GM12892 (cell line): ENCODE data around the gene HADH. TPM values are rescaled to one million over a fixed set of nuclear protein-coding genes. Genes with fewer than 3 reads are reported as not detected.
A peak's percentile ranks its signal among the peaks of the same experiment; 100 is the strongest.
"Not testable (repeated sequence)": the region's sequence is repeated elsewhere in the genome, so short reads cannot be mapped to it uniquely, and the experiment has no call there.

Source experiments
- DNase-seq: peaks from one replicate; pipeline ENCODE4 v3.0.0; 2011; ENCODE audit not compliant: insufficient read length
- FAIRE-seq: peaks from 2 replicates; lab custom pipeline; 2011; peaks lifted over from hg19 to GRCh38; lab: Jason Lieb, UNC
- POLR2A ChIP-seq: IDR thresholded peaks from 2 replicates; pipeline ENCODE4 v1.6.1; 2011; ENCODE audit warnings: low read depth, low read length, control low read depth
- POLR2AphosphoS5 ChIP-seq: IDR thresholded peaks from 2 replicates; pipeline ENCODE4 v1.6.1; 2011; ENCODE audit warnings: low read depth, low read length, control low read depth
- TAF1 ChIP-seq: IDR thresholded peaks from 2 replicates; pipeline ENCODE4 v1.6.1; 2011; ENCODE audit warnings: low read depth, mild to moderate bottlenecking, control low read depth, low read length, borderline replicate concordance
- polyA plus RNA-seq: library from polyadenylated mRNA; unstranded; fragments of >200 nt; gene quantifications from one replicate; pipeline ENCODE4 v1.2.1, GENCODE V29; 2012; ENCODE audit warnings: missing spikeins, inconsistent platforms; ENCODE audit not compliant: missing spikeins

Gene HADH
- polyA plus RNA-seq: 43.4 TPM

- peak; percentile 97 for FAIRE-seq
- DNase-seq: peak; percentile 82
- TF ChIP-seq POLR2AphosphoS5: peak; percentile 88
- TF ChIP-seq POLR2A: peak; percentile 90
- TF ChIP-seq TAF1: peak; percentile 42; the same call in 1 of the 2 replicates
Observed at GRCh38 chr4:107989537-107990386, at the start of gene HADH. Gene HADH (plus strand): TSS chr4:107989889. CDS start chr4:107989933, 44 bp downstream.

- FAIRE-seq: no peak
Observed at GRCh38 chr4:107945809-107946208, 43.9 kb upstream of the HADH start.

GRCh38 chr4:107950746-107951540 is 38.7 kb upstream of the HADH start:
- no peak for TF ChIP-seq TAF1
- no peak for TF ChIP-seq POLR2A
- TF ChIP-seq POLR2AphosphoS5: no peak
- no peak for DNase-seq
- no peak for FAIRE-seq

More at GRCh38 chr4:107945809-107946208, 43.9 kb upstream of the HADH start:
- no peak for DNase-seq
- TF ChIP-seq TAF1: no peak

- TF ChIP-seq POLR2AphosphoS5 (no peak), TAF1 (no peak), POLR2A (no peak)
- FAIRE-seq (no peak), DNase-seq (no peak)
Observed at GRCh38 chr4:107951551-107951950, 38.1 kb upstream of the HADH start.

- TF ChIP-seq POLR2A (no peak), TAF1 (no peak), POLR2AphosphoS5 (no peak)
- no peak for FAIRE-seq
Observed at GRCh38 chr4:107956011-107956410, 33.7 kb upstream of the HADH start.

GRCh38 chr4:107966903-107967302 is 22.8 kb upstream of the HADH start:
- DNase-seq: no peak
- no peak for TF ChIP-seq POLR2AphosphoS5
- no peak for TF ChIP-seq POLR2A
- TF ChIP-seq TAF1: no peak
- FAIRE-seq: no peak

More at GRCh38 chr4:107956011-107956410, 33.7 kb upstream of the HADH start:
- DNase-seq: no peak

- not testable (repeated sequence) for FAIRE-seq, DNase-seq
Observed at GRCh38 chr4:107967519-107967918, 22.2 kb upstream of the HADH start.

GRCh38 chr4:107967921-107968320 is 21.8 kb upstream of the HADH start:
- not testable (repeated sequence) for FAIRE-seq, DNase-seq

- FAIRE-seq (no peak), DNase-seq (no peak)
- TF ChIP-seq POLR2AphosphoS5: no peak
- no peak for TF ChIP-seq TAF1
- no peak for TF ChIP-seq POLR2A
Observed at GRCh38 chr4:107970063-107970798, 19.5 kb upstream of the HADH start.

- DNase-seq (no peak), FAIRE-seq (no peak)
- TF ChIP-seq POLR2AphosphoS5 (no peak), TAF1 (no peak), POLR2A (no peak)
Observed at GRCh38 chr4:107972605-107973004, 17.1 kb upstream of the HADH start.

GRCh38 chr4:107974523-107974922 is 15.2 kb upstream of the HADH start:
- TF ChIP-seq TAF1 (no peak), POLR2A (no peak), POLR2AphosphoS5 (no peak)
- no peak for FAIRE-seq
- DNase-seq: no peak
